ENCODE measurements around the gene B4GALT2. TPM values are rescaled to one million over a fixed set of nuclear protein-coding genes. Genes with fewer than 3 reads are reported as not detected.
A peak's percentile ranks its signal among the peaks of the same experiment; 100 is the strongest.

The B4GALT2 gene
- total RNA-seq, 1 experiment from 2014 or later = 31.5 TPM

- H3K4me3 ChIP-seq (ENCODE audit: low read depth, low read length) = no peak overlapping the region
- no peak overlapping the region for H3K4me3 Mint-ChIP-seq (ENCODE audit: unreplicated experiment)
- no peak overlapping the region for H3K27ac Mint-ChIP-seq (ENCODE audit: unreplicated experiment)
- H3K4me1 ChIP-seq = no peaks in the 10 kb centered on the region
- H3K36me3 Mint-ChIP-seq (ENCODE audit: insufficient read depth, unreplicated experiment) = peaks cover 22% of the 10 kb centered on the region
- intact Hi-C loops (cut with micrococcal nuclease; ENCODE audit: unreplicated experiment) = no loop called here
- BruUV-seq (replicated peaks) = no TSS peak
- no peak for DNase-seq
- no peaks in the 10 kb centered on the region for H3K9me3 ChIP-seq
- no peaks in the 10 kb centered on the region for H3K27me3 ChIP-seq (replicated peaks; ENCODE audit: control insufficient read depth, insufficient read depth, low read length)
- H3K9me3 Mint-ChIP-seq (ENCODE audit: unreplicated experiment) = no peaks in the 10 kb centered on the region
- H3K27me3 Mint-ChIP-seq (ENCODE audit: insufficient read depth, unreplicated experiment) = no peaks in the 10 kb centered on the region
- H3K4me1 Mint-ChIP-seq (ENCODE audit: low read depth, unreplicated experiment) = no peaks in the 10 kb centered on the region
- POLR2A ChIA-PET = no interaction called here
- TF ChIP-seq CTCF (IDR thresholded peaks at IDR 0.05; ENCODE audit: insufficient read depth in 1 of 2, low read depth in 1 of 2, low read length in 1 of 2, severe bottlenecking in 1 of 2, unreplicated experiment in 1 of 2) = no peak
- no peaks in the 10 kb centered on the region for H3K36me3 ChIP-seq (ENCODE audit: control insufficient read depth, insufficient read depth, low read length)
- CTCF ChIA-PET = no interaction called here
Observed at GRCh38 chr1:44002165-44002564, 23.2 kb downstream of the B4GALT2 start.

GRCh38 chr1:44002606-44003157 is 23.7 kb downstream of the B4GALT2 start:
- TF ChIP-seq CTCF (IDR thresholded peaks at IDR 0.05; ENCODE audit: insufficient read depth in 1 of 2, low read depth in 1 of 2, low read length in 1 of 2, severe bottlenecking in 1 of 2, unreplicated experiment in 1 of 2) = peak in 1 of 2 experiments; percentile 30
- Histone ChIP-seq H3K27me3 (replicated peaks; ENCODE audit: control insufficient read depth, insufficient read depth, low read length) (no peaks in the 10 kb centered on the region), H3K9me3 (no peaks in the 10 kb centered on the region), H3K4me1 (no peaks in the 10 kb centered on the region), H3K36me3 (ENCODE audit: control insufficient read depth, insufficient read depth, low read length) (no peaks in the 10 kb centered on the region), H3K4me3 (ENCODE audit: low read depth, low read length) (no peak overlapping the region)
- CTCF ChIA-PET = no interaction called here
- Mint-ChIP-seq H3K36me3 (ENCODE audit: insufficient read depth, unreplicated experiment) (peaks cover 28% of the 10 kb centered on the region), H3K9me3 (ENCODE audit: unreplicated experiment) (no peaks in the 10 kb centered on the region), H3K4me1 (ENCODE audit: low read depth, unreplicated experiment) (no peaks in the 10 kb centered on the region), H3K27me3 (ENCODE audit: insufficient read depth, unreplicated experiment) (no peaks in the 10 kb centered on the region), H3K27ac (ENCODE audit: unreplicated experiment) (no peak overlapping the region), H3K4me3 (ENCODE audit: unreplicated experiment) (no peak overlapping the region)
- intact Hi-C loops (cut with micrococcal nuclease; ENCODE audit: unreplicated experiment) = no loop called here
- POLR2A ChIA-PET = interaction anchor here (0.5 kb wide), 1 partner anchor 14 kb away, joined by 3 read pairs; no protein-coding TSS in a partner anchor
- no peak for DNase-seq
- BruUV-seq (replicated peaks) = no TSS peak

- no peaks in the 10 kb centered on the region for H3K9me3 Mint-ChIP-seq (ENCODE audit: unreplicated experiment)
- CTCF ChIA-PET = no interaction called here
- no peaks in the 10 kb centered on the region for H3K4me1 ChIP-seq
- no peaks in the 10 kb centered on the region for H3K27me3 Mint-ChIP-seq (ENCODE audit: insufficient read depth, unreplicated experiment)
- no TSS peak for BruUV-seq (replicated peaks)
- TF ChIP-seq CTCF (IDR thresholded peaks at IDR 0.05; ENCODE audit: insufficient read depth in 1 of 2, low read depth in 1 of 2, low read length in 1 of 2, severe bottlenecking in 1 of 2, unreplicated experiment in 1 of 2) = no peak
- H3K4me3 Mint-ChIP-seq (ENCODE audit: unreplicated experiment) = no peak overlapping the region
- H3K27me3 ChIP-seq (replicated peaks; ENCODE audit: control insufficient read depth, insufficient read depth, low read length) = no peaks in the 10 kb centered on the region
- no peak overlapping the region for H3K4me3 ChIP-seq (ENCODE audit: low read depth, low read length)
- H3K36me3 Mint-ChIP-seq (ENCODE audit: insufficient read depth, unreplicated experiment) = peaks cover 21% of the 10 kb centered on the region
- no peak overlapping the region for H3K27ac Mint-ChIP-seq (ENCODE audit: unreplicated experiment)
- H3K9me3 ChIP-seq = no peaks in the 10 kb centered on the region
- no peaks in the 10 kb centered on the region for H3K36me3 ChIP-seq (ENCODE audit: control insufficient read depth, insufficient read depth, low read length)
- DNase-seq = no peak
- intact Hi-C loops (cut with micrococcal nuclease; ENCODE audit: unreplicated experiment) = no loop called here
- POLR2A ChIA-PET = no interaction called here
- no peaks in the 10 kb centered on the region for H3K4me1 Mint-ChIP-seq (ENCODE audit: low read depth, unreplicated experiment)
Observed at GRCh38 chr1:44008259-44008658, 29.2 kb downstream of the B4GALT2 start.

All from Caco-2 (cell line).